K562 (cell line): ENCODE measurements around the gene EFNA5. TPM values are rescaled to one million over a fixed set of nuclear protein-coding genes. Genes with fewer than 3 reads are reported as not detected.

Source experiments
- ARID2 ChIP-seq: fragments of 450-650 bp; IDR thresholded peaks from 2 replicates; pipeline ENCODE4 v1.6.1; 2017; ENCODE audit warnings: antibody characterized with exemption, mild to moderate bottlenecking
- CHD4 ChIP-seq: fragments of 200-600 bp; sonication (generic); IDR thresholded peaks from 3 replicates; pipeline ENCODE4 v1.6.1; 2012; ENCODE audit warnings: low read depth, mild to moderate bottlenecking, mixed read lengths, low read length, inconsistent platforms; ENCODE audit not compliant: insufficient read depth, insufficient replicate concordance, poor library complexity, severe bottlenecking
- ELF4 ChIP-seq: fragments of 450-650 bp; formaldehyde crosslinking; IDR thresholded peaks from 2 replicates; pipeline ENCODE4 v1.4.0; 2022; ENCODE audit warnings: missing genetic modification characterization
- FOXP4 ChIP-seq: sonication (generic); formaldehyde crosslinking; IDR thresholded peaks from 2 replicates; pipeline ENCODE4 v1.8.0; 2022; ENCODE audit warnings: mild to moderate bottlenecking, missing genetic modification reagents, borderline replicate concordance
- GABPA ChIP-seq: fragments of 200-800 bp; sonication (Bioruptor generic); conservative IDR thresholded peaks from 2 replicates; pipeline ENCODE4 v1.6.1; 2016; ENCODE audit warnings: low read depth, missing genetic modification characterization, missing compliant biosample characterization
- KAT2B ChIP-seq: IDR thresholded peaks from one replicate; pipeline ENCODE4 v1.6.1; 2012; ENCODE audit warnings: low read depth, mild to moderate bottlenecking, control low read depth, inconsistent platforms, low read length, moderate library complexity
- NFRKB ChIP-seq: fragments of 450-650 bp; IDR thresholded peaks from 2 replicates; pipeline ENCODE4 v1.6.1; 2016; ENCODE audit warnings: low read depth
- NFXL1 ChIP-seq: fragments of 450-650 bp; formaldehyde crosslinking; IDR thresholded peaks from 2 replicates; pipeline ENCODE4 v1.4.0; 2021; ENCODE audit warnings: mild to moderate bottlenecking
- PRMT5 ChIP-seq: sonication (generic); formaldehyde crosslinking; IDR thresholded peaks from 2 replicates; pipeline ENCODE4 v1.5.0; 2020; ENCODE audit warnings: missing genetic modification reagents
- SOX6 ChIP-seq: fragments of 450-650 bp; IDR thresholded peaks from 2 replicates; pipeline ENCODE4 v1.6.1; 2014; ENCODE audit warnings: mild to moderate bottlenecking
- ZBED1 ChIP-seq: IDR thresholded peaks from 2 replicates; pipeline ENCODE4 v1.6.1; 2014
- ZBTB9 ChIP-seq: fragments of 450-650 bp; formaldehyde crosslinking; IDR thresholded peaks from 2 replicates; pipeline ENCODE4 v1.4.0; 2020; ENCODE audit warnings: mild to moderate bottlenecking, moderate library complexity
- polyA plus RNA-seq, 8 experiments: library from polyadenylated mRNA; depleted of rRNA in 4 of 8; stranded (reverse) in 5 of 8; unstranded in 3 of 8; fragments of >200 nt; fragmentation: Nextera tagmentation in 2 of 8; fragmentation: Illumina TruSeq in 1 of 8; extraction: Ambion mirVana in 2 of 8; extraction: Trizol in 1 of 8; gene quantifications; 2 replicates each; pipeline versions ENCODE4 v1.2.1 to v1.2.3, GENCODE V29; 2011 to 2014; ENCODE audit warnings: inconsistent platforms in 1 of 8, missing spikeins in 1 of 8
- total RNA-seq, 7 experiments: library from RNA; depleted of rRNA in 6 of 7; stranded (reverse); fragments of >200 nt in 6 of 7; fragmentation: Illumina TruSeq in 2 of 7; extraction: Trizol in 2 of 7; gene quantifications; 2 replicates each; pipeline versions ENCODE4 v1.2.1 to v1.2.3, GENCODE V29; 2011 to 2021; ENCODE audit warnings: low replicate concordance in 1 of 7

The EFNA5 gene
- total and polyA plus RNA-seq, 9 of the 15 experiments (the other 6 are each of a cell fraction or from before 2014, with no cell fraction given) = 0.20 TPM; not detected in 8

- no peak for TF ChIP-seq ZBTB9 (CRISPR knock-in tag)
- TF ChIP-seq NFRKB = no peak
- no peak for TF ChIP-seq CHD4
- no peak for TF ChIP-seq ZBED1
- no peak for TF ChIP-seq PRMT5 (CRISPR knock-in tag)
- TF ChIP-seq KAT2B = no peak
- TF ChIP-seq ELF4 (CRISPR knock-in tag) = no peak
- TF ChIP-seq ARID2 = no peak
- TF ChIP-seq NFXL1 (CRISPR knock-in tag) = no peak
- TF ChIP-seq SOX6 = no peak
- TF ChIP-seq GABPA (tag) = no peak
- no peak for TF ChIP-seq FOXP4
- TF ChIP-seq, all 486 proteins: peak for 0
Measured at GRCh38 chr5:107598958-107599357, 71.8 kb downstream of the EFNA5 start (continued).
